Esophagus (tissue), 2 donors: ENCODE results near the gene CHD6. TPM values are rescaled to one million over a fixed set of nuclear protein-coding genes. Genes with fewer than 3 reads are reported as not detected.

Experiments used
- H3K27ac ChIP-seq, 2 donors: one replicate each; pipeline ENCODE4 v1.5.1; 2013; ENCODE audit warnings: low read depth in 2 of 2, mild to moderate bottlenecking in 2 of 2, inconsistent platforms in 1 of 2, low read length in 1 of 2, moderate library complexity in 1 of 2
- H3K27me3 ChIP-seq, 2 donors: one replicate each; pipeline ENCODE4 v1.6.1; 2013; ENCODE audit warnings: low read length in 2 of 2, control low read depth in 1 of 2, mild to moderate bottlenecking in 1 of 2; ENCODE audit not compliant: insufficient read depth in 2 of 2, control insufficient read depth in 1 of 2
- H3K36me3 ChIP-seq, 2 donors: one replicate each; pipeline ENCODE4 v1.6.1; 2013; ENCODE audit warnings: low read length in 1 of 2; ENCODE audit not compliant: control insufficient read depth in 2 of 2, insufficient read depth in 2 of 2
- H3K4me1 ChIP-seq, 2 donors: one replicate each; pipeline ENCODE4 v1.6.1; 2013; ENCODE audit warnings: low read length in 1 of 2; ENCODE audit not compliant: control insufficient read depth in 2 of 2, insufficient read depth in 2 of 2
- H3K4me3 ChIP-seq, 2 donors: one replicate each; pipeline ENCODE4 v1.5.1; 2013; ENCODE audit warnings: low read length in 2 of 2, mild to moderate bottlenecking in 2 of 2, low read depth in 1 of 2, moderate library complexity in 1 of 2
- H3K9me3 ChIP-seq, 2 donors: one replicate each; pipeline ENCODE4 v1.6.1; 2013; ENCODE audit warnings: mild to moderate bottlenecking in 2 of 2, low read depth in 1 of 2, low read length in 1 of 2, moderate library complexity in 1 of 2; ENCODE audit not compliant: control insufficient read depth in 2 of 2, insufficient read depth in 1 of 2
- WGBS, 2 donors: extraction: QIAGEN DNeasy Blood & Tissue Kit; methylation state at CpG; one replicate each; pipeline ENCODE4 v1.1.7; 2013; 5-methylcytosine and 5-hydroxymethylcytosine counted together
- polyA plus RNA-seq, 2 donors: library from polyadenylated mRNA; stranded (reverse); fragments of 200-250 nt; gene quantifications; one replicate each; pipeline ENCODE4 v1.2.3, GENCODE V29; 2013
- donor health status: healthy with polysubstance abuse.
- donor health status: Bipolar disorder and iron deficiency.

CHD6 gene
- polyA plus RNA-seq, 2 donors: 4.4 to 9.2 TPM

DNA sequence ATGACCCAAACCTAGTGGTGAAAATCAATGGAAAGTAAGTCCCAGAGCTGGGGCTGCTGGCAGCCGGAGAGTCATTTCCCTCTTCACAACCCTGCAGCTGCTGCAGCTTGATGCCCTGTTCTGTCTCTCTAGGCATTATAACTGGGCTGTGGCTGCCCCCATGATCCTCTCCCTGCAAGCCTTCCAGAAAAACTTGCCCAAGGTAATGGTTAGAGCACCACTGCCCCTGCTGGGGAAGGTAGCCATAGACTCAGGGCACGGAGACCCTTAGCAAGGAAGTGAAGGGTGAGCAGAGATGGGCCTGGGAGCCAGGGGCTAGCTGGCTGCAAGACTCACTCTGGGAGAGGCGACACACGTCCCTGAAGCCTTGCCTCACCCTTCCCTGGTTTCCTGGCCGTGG is 265.5 kb downstream of the CHD6 start:
- Histone ChIP-seq H3K36me3 (peaks cover 5 to 61% of the 10 kb centered on the region in 2 donors), H3K9me3 (no peaks in the 10 kb centered on the region), H3K4me1 (no peaks in the 10 kb centered on the region), H3K27ac (no peak overlapping the region), H3K27me3 (no peaks in the 10 kb centered on the region), H3K4me3 (no peak overlapping the region)
- WGBS, 2 donors: 86 to 87% methylated on average over 5 of the region's 5 CpGs

- H3K4me1 ChIP-seq: no peaks in the 10 kb centered on the region
- no peaks in the 10 kb centered on the region for H3K9me3 ChIP-seq
- peaks cover 7 to 60% of the 10 kb centered on the region in 2 donors for H3K36me3 ChIP-seq
- H3K27ac ChIP-seq: no peak overlapping the region
- 77 to 81% methylated on average over 4 of the region's 4 CpGs for WGBS, 2 donors
- no peak overlapping the region for H3K4me3 ChIP-seq
- no peaks in the 10 kb centered on the region for H3K27me3 ChIP-seq
These were observed 266.1 kb downstream of the CHD6 start for GRCh38 chr20:41352106-41352505.
